Measurements from ENCODE around the gene RILP.
A peak's percentile ranks its signal among the peaks of the same experiment; 100 is the strongest.

RILP gene

DNA sequence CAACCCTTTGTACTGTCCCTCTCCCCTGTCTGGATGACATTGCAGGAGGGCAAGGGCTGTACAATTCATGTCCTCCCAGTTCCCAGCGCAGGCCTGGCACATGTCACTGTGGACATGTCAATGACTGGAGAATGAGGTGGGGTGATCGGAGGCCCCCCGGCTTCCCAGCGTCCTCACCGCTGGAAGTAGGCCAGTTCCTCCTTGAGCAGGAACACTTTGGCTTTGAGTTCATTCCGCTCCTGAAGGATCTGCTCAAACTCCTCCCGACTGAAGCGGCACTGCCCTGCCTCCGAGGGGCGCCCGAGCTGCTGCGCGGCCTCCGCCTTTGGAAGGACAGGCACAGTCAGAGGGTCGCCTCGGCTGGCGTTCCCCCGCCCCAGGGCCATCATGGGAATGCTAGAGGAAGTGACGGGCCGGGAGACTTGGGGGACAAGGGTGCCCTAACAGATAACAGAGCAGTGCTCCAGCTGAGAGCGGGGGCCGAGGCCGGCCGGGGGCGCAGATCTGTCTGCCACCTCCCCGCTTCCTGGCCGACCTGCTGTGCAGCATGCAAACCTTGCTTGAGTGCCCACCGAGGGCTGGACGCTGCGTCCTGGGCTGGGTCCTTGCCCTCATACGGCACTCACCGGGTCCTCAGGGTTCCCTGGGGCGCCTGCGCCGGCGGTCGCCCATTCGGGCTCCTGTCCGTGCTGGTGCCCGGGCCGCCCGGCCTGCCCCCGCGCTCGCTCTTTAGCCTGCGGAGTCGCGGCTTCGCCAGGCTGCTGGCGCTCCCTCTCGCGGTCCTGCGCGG is 1.3 kb downstream of the RILP start:
- DNase-seq = peak; percentile 30

DNA sequence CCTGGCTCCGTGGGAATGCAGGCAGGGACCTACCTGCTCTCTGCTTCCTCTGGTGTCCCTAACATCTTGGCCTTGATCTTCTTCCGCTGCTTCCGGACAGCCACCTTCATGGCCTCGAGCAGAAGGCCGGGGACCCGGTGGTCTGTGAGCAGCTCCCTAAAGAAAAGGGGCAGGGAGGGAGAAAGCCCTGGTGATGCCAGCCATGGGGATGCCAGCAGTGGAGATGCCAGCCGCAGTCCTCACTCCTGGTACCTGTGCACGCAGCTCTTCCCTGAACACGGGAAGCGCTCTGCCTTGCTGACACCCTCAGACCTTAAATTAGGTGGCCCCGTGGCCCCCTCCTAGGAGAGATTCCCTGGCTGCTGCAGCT is 1.9 kb downstream of the RILP start:
- no peak for DNase-seq

DNA sequence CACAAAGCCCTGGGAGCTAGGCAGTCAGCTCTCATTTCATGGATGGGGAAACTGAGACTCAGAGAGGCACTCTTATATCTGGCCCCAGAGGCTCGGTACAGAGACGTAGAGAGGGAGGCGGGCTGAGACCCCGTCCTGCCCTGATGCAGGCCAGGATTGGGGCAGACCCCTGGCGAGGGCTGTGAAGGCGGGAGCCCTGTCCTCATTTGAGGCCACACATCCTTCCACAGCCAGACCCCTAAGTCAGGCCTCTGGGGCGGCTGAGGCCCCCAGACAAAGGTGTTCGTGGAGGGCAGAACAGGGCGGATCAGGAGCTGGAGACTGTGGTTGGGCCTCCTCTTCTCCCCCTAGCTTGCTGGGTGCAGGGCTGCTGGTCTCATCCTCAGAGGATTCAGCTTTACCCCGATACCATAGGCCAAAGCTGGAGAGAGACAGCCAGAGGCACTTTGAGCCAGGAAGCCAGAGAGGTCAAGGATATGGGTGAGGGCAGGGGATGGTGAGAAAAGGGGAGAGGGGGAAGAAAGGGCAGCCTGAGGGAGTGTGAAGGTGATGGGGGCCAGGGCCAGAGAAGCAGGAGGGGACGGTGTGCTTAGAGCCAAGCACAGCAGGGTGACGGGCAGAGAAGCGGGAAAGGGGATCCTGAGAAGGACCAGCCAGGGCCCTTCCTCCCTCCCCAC is 3.3 kb downstream of the RILP start:
- no peak for DNase-seq

DNA sequence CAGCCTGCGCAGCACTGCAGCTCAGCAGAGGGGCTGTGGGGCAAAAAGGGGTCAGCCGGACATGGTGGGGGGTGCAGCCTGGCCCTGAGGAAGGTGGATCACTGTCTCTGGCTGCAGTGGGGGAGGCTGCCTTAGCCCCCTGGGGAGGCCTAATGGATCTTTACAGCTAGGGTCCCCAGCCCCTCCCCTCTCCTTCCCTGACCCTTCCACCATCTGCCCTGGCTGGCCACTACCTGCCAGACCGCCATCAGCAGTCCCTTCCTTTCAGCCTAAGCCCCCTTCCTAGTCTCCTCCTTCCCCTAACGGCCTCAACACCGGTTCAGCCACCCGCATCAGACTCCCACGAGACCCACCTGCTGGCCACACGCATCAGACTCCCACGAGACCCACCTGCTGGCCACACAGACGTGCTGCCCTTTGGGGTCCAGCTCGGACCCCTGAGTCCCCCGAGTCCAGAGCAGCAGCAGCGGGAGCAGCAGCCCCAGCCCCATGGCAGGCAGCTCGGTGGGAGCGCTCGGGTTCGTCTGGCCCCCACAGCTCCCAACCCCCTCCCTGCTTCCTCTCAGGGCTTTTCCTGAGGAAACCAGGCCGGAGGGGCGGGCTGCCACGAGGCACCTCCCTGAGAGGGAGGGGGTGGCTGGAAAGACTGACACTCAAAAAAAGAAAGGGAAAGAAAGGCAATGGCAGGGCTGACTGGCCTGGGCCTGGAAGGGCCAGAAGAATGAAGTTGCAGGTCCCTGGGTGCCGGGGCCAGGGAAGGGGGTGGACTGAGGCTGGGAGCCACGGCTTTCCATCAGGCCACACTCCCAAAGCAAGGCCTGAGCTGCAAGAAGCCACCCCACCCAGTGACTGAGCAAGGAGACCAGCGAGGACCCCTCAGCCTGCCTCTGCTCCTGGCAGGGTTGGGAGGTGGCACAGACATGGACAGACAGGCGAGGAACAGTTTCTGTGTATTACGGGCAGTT is 4.2 kb downstream of the RILP start, which contains the start of gene SCARF1:
TSS of gene SCARF1 (minus strand) at position 526 of the 965 bp plus-strand sequence. CDS start at position 491, 35 bp downstream.
- no peak for DNase-seq

DNA sequence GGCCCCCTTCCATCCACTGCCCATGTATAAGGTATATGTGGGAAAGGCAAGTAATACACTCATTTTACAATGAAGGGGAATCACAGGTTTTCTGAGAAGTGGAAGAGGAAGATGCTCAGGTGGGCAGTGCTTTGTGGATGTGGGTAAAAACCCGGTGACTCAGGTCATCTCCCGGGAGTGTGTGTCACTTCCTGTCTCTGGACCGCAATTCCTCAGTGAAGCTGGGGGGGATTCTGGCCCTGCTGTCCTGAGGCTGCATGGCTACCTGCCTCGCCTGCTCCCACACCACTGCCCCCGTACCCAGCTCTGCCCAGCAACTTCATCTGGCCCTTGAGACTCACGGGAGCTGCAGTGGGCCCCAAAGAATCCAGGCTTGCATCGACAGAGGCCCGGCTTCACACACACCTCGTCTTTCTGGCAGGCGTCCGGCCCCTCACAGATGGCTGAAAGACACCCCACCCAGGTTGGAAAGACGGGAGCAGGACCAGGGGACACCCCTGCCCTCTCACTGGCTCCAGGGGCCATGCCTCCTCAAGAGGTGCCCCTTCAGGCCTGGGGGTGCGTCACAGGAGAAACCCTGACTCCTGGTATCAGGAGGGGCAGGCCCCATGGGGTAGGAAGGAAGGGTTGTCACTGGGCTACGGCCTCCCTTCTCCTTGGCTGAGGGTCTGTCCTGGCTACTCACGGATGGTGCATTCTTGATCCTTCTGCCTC is 5.0 kb downstream of the RILP start:
- DNase-seq = peak; percentile 66

DNA sequence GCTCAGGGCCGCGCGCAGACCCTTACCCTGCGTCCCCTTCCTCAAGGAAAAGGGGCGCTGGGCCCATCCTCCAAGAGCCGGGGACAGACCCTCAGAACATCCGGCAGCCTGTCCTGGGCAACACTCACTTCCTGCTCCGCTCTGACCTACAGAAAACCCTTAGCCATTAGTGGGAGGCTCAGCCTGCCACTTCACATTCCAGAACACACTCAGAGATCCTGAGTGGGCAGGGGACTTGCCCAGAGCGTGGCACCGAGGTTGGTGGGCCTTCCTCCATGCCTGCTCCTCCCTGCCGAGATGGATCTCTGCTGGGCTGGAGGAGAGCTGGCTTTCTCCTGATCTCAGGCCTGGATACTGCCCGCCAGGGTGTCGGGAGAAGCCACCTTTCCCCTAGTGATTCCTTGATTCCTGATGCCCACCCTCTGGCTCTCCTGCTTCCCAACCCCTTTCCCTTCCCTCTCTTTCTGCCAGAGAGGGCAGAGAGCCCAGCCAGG is 5.6 kb downstream of the RILP start:
- no peak for DNase-seq

DNA sequence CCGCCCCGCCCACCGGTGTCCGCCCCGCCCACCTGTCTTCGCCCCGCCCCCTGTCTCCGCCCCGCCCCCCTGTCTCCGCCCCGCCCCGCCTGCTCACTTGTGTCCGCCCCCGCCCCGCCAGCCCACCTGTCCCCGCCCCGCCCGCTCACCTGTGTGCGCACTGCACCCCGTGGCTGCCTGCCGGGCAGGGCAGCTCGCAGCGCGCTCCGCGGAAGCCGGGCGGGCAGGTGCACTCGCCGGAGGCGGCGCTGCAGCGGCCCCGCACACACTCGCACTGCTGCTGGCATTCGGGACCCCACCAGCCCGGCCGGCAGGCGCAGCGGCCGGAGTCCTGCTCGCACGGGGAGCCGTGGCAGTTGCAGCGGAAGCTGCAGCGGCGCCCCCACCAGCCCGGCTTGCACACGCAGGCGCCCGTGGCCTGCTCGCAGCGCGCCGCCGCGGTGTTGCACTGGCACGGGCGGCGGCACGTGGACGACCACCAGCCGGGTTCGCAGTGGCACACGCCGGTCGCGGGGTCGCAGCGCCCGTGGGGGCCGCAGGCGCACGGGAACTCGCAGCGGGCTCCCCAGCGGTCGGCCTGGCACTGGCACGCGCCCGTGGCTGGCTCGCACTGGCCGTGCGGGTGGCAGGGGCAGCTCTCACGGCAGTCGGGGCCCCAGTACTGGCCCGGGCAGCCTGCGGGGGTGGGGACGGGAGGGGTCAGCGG is 6.2 kb downstream of the RILP start:
- DNase-seq = no peak

DNA sequence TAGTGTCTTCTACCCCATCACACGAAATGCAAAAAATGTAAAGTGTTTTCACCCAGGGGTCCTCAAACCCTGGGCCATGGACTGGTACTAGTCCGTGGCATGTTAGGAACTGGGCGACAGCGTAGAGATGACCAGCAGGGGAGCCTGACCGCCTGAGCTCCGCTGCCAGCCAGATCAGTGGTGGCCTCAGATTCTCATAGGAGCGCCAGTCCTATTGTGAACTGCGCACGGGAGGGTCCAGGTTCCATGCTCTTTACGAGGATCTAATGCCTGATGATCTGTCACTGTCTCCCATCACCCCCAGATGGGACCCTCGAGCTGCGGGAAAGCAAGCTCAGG is 8.6 kb downstream of the RILP start:
- DNase-seq = no peak

DNA sequence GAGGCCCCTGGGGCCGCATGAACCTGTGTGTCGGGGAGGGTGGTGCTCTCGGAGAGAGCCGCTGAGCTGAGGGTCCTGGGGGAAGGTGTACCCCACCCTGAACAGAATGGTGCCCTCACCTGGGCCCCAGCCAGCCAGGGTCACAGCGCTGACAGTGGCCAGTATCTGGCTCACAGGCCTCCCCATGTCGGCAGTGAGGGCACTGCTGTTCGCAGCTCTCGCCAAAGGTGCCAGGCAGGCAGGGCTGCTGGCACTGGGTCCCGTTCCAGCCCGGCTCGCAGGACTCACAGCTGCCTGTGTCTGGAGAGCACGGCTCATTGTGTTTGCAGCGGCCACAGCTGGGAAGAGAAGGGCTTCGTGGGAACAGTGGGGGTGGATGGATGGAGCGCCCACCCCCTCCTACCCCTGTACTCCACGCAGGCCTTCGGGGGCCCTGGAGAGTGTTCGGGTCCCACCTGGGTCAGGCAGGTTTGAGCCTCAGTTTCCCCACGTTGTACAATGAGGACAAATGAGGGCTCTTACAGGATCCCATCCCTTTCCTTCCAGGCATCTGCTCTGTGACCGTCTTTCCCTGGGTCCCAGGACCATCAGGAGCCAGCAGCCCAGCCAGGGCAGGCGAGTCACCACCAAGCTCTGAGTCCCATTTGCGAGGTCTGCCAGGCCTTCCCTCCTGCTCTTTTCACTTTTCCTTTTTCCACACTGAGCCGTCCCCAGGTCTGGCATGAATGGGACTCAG is 9.2 kb downstream of the RILP start:
- no peak for DNase-seq

DNA sequence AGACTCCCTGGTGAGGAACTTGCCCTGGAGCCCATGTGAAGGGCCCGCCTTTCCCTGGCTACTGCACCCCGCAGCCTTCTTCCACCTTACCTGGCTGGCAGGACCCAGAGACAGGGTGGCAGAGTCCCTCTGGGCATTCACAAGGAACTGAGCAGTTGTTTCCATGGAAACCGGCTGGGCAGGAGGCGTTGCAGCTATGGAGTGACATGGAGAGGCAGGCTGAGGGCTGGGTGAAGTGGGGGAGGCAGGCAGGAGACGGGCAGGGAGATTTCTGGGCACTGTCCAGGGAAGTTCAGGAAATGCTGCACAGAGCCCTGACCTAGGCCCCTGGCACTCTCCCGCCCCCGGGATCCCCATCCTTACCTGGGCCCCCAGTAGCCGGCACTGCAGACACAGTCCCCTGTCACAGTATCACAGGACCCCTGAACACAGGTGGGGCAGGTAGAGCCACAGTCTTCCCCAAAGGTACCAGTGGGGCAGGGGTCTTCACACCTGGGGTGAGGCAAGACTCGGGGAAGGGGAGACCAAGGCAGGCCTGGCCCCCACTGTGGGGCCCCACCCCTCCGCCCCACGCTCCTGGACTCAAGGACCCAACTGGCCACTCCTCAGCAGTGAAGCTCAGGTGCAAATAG is 10.0 kb downstream of the RILP start:
- DNase-seq = no peak

DNA sequence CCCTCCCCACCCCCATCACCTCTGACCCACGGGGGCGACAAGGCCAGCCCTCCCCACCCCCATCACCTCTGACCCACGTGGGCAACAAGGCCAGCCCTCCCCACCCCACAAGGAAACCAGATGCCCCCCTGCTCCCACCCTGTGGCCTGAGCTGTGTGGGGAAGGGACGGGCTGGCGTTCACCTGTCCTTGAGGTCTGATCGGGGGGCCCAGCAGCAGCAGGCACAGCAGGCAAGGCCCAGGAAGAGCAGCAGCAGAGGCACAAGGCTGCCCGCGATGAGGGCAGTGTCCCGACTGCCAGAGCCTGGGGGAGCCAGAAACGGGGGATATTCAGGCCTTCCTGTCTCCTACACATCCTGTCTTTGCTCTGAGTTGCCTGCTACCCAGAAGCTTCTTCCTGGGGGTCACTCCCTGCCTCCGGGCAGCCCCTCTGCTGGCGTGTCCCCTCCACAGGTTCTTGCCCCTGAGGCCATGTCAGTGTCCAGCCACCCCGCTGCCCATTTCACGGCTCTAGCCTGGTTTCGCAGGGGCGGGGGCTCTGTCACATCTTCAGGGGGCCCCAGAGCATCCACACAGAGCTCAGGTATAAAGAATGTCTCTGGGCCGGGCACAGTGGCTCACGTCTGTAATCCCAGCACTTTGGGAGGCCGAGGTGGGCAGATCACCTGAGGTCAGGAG is 10.9 kb downstream of the RILP start:
- no peak for DNase-seq

DNA sequence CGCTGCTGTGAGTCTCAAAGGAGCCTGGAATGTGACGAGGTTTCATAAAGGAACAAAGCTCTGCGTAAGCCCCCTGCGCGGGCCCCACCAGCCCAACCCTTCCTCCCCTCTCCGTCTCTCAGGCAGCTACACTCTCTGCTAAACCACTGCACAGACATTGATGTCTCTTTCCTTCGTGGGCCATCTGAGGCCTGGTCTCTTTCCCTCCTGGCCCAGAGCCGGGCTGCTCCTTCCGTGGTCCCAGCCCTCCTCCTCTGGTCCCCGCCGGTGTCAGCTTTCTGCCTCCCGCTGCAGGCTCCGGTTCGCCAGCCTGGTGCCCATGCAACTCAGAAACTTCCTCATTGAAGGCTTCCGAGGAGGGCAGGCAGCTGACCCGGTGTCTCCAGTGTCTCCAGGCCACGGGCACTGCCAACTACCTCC is 11.5 kb downstream of the RILP start:
- no peak for DNase-seq

DNA sequence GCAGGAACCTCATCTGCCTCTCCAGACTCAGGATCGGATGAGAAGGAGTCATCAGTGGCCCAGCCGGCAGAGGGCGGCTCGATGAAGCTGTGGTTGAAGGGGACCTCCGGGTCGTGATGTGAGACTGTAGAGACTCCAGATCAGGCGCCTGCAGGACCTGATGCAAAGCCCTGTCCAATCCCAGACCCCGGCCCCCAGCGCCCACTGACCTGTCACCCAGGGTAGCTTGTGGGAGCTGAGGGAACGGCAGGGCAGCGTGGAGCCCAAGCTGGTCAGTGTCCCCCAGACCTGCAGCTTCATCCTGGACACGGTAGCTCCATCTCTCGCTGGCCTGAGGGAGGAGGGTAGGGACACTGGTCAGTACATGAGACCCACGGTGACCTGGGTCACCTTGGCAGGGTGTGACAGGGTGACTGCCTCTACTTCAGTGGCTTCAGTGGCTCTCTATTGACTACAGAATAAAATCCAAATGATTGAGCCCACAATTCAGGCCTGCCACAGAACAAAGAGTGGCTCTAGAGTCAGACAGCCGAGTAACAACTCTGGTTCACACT is 12.9 kb downstream of the RILP start:
- DNase-seq = no peak

DNA sequence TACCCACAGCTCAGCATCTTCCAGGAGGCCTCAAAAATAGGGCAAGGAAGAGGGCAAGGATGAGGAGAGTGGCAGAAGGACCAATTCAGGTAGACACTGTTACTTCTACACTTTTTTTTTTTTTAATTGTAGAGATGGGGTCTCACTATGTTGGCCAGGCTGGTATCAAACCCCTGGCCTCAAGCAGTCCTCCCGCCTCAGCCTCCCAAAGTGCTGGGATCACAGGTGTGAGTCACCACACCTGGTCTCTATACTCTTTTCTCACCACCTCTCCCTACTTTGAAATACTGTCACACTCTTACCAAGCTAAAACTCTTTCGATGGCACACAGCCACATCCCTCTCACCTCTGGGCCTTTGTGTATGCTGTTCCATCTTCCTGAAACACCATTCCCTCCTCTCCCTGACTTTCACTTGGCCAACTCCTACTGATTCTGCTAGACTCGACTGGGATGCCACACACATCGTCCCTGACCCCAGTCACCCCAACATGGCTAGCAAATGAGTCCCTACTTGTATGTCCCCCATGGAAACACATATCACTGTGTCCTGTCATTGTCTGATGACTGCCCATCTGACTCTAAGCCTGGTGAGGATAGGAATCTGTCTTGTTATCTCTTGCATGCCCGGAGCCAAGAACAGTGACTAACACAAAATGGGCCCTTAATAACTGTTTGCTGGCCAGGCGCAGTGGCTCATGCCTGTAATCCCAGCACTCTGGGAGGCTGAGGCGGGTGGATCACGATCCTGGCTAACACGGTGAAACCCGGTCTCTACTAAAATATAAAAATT is 13.8 kb downstream of the RILP start:
- no peak for DNase-seq

DNA sequence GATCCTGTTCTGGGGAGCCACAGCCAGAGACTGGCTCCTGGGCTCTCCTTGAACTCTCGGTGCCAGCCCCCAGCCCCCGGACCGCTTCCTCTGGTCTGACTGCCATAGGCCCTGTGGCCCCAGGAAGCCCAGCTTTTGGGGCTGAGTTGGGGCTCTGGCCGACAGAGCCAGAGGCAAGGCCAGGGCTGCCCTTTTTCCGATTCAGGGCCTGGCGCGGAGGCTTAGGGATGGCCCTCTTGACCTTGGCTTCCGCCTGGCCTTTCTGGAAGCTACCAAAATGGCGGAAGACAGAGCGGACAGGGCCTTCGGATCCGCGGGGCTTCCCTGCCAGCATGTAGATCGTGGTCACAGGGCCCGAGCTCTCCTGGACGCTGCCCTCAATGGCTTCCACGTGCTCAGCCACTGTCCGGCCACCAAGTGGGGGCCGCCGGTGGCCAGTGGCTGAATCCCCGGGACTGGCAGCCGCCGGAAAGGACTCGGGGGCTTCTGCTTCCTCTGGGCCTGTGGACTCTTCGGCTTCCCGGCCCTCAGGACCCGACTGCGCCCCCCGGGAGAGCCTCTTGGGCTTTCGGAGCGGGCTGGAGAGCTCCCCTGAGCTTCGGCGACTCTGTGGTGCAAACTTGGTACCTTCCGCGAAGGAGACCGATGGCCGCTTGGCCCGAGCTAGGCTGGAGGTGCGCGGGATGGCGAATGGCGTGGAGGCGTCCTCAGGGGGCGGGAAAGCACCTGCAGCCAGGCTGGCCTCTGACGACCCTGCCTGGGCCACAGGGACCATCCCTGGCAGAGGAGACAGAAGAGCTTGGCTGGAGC is 14.6 kb downstream of the RILP start:
- DNase-seq = no peak

DNA sequence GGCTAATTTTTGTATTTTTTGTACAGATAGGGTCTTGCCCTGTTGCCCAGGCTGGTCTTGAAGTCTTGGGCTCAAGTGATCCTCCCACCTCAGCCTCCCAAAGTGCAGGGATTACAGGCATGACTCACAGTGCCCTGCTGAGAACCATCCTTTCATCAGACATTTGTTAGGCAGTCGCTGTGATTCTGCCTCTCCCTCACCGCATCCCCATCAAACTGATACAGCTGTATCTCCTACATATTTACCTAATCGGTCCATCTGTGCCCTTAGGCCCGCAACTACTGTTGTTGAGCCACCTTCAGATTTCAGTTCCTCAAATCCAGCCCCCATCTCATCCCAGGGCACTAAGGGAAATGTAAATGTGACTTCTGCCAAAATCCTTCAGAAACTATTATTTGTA is 19.0 kb downstream of the RILP start:
- DNase-seq = no peak

DNA sequence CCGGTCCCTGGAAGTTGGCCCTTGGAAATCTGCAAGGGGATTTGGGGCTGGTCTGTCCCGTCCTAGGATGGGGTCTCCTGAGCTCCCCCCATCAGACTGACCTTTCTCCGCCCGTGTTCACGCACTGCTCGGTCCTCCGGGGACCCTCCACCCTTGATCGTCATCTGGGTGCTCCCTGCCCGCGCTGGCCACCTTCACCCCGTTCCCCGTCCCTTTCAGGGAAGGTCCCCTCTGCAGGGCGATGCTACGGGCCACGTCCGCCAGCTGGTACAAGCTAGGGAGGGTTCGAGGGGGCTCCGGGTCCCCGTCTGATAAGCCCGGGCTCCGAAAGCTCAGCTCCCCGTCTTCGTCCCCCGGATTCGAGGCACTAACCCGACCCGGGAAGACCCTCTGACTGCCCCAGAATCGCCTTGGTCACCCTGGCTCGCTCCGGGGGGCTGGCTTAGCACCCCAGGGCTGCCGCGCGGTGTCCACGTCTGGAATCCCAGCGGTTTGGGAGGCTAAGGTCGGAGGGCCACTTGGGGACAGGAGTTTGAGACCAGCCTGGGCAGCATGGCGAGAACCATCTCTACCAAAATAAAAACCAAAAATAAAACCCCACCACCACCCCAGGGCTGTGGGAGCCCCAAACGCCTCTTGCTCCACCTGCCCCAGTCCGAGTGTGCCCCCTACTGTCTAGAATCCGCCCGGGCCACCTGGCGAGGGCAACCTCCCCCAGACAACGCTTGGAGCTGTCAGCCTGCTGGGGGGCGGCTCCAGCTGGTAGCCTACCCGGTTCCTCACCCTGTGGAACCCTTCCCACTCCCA is 20.0 kb downstream of the RILP start:
- DNase-seq = peak; percentile 40
